Activated naive CD4-positive, alpha-beta T cell treated with anti-CD3 and anti-CD28 coated beads, Interleukin-2, amount 50 U/mL, for 72 hours (primary cell): ENCODE results near the gene ELMO3. TPM values are rescaled to one million over a fixed set of nuclear protein-coding genes. Genes with fewer than 3 reads are reported as not detected.

Experiments used
- ATAC-seq, 2 donors: fragments of 150-1000 bp; cut with Tn5 transposase; 2 replicates each; pipeline ENCODE4 v1.10.0; 2021; ENCODE audit warnings: mild to moderate bottlenecking in 2 of 2, moderate library complexity in 2 of 2
- DNase-seq, 2 donors: peaks; one replicate each; pipeline ENCODE4 v3.0.0; 2021 to 2022; ENCODE audit warnings: low spot score in 2 of 2
- H3K27ac Mint-ChIP-seq, 2 donors: one replicate each; pipeline ENCODE4 v1.8.0; 2022; ENCODE audit warnings: mild to moderate bottlenecking in 2 of 2, mixed read lengths in 2 of 2
- H3K36me3 Mint-ChIP-seq, 2 donors: one replicate each; pipeline ENCODE4 v1.8.0; 2022; ENCODE audit warnings: mixed read lengths in 2 of 2
- H3K9me3 Mint-ChIP-seq, 2 donors: one replicate each; pipeline ENCODE4 v1.8.0; 2022; ENCODE audit warnings: mixed read lengths in 2 of 2
- total RNA-seq, 2 donors: library from RNA; stranded (reverse); gene quantifications; one replicate each; pipeline ENCODE4 v1.2.3, GENCODE V29; 2022

The ELMO3 gene
- total RNA-seq, 2 donors from 2014 or later, result 4.0 to 7.0 TPM

- Mint-ChIP-seq H3K36me3 (peaks cover 19 to 29% of the 10 kb centered on the region in 2 donors), H3K27ac (peak overlapping the region; percentile 24 to 77), H3K9me3 (no peaks in the 10 kb centered on the region)
- DNase-seq (peak in 1 of 2 donors; percentile 94), ATAC-seq (peak; percentile 58 to 92)
Measured at GRCh38 chr16:67236563-67237395, 37.8 kb downstream of the ELMO3 start.

- H3K9me3 Mint-ChIP-seq, result no peaks in the 10 kb centered on the region
- H3K36me3 Mint-ChIP-seq, result peaks cover 19 to 29% of the 10 kb centered on the region in 2 donors
- ATAC-seq, result no peak
- peak overlapping the region in 1 of 2 donors; percentile 77 for H3K27ac Mint-ChIP-seq
- no peak for DNase-seq
Measured at GRCh38 chr16:67237396-67238277, 38.7 kb downstream of the ELMO3 start.

- H3K27ac Mint-ChIP-seq, result no peak overlapping the region
- no peaks in the 10 kb centered on the region for H3K9me3 Mint-ChIP-seq
- ATAC-seq (no peak), DNase-seq (no peak)
- peaks cover 19 to 28% of the 10 kb centered on the region in 2 donors for H3K36me3 Mint-ChIP-seq
Measured at GRCh38 chr16:67238278-67238575, 39.3 kb downstream of the ELMO3 start.

GRCh38 chr16:67238806-67239470 lies 40.0 kb downstream of the ELMO3 start:
- DNase-seq (no peak), ATAC-seq (no peak)
- Mint-ChIP-seq H3K27ac (no peak overlapping the region), H3K9me3 (no peaks in the 10 kb centered on the region), H3K36me3 (peaks cover 19 to 23% of the 10 kb centered on the region in 2 donors)

GRCh38 chr16:67240506-67240905 lies 41.6 kb downstream of the ELMO3 start:
- Mint-ChIP-seq H3K27ac (peak overlapping the region in 1 of 2 donors; percentile 60), H3K9me3 (no peaks in the 10 kb centered on the region), H3K36me3 (peaks cover 19 to 23% of the 10 kb centered on the region in 2 donors)
- DNase-seq (no peak), ATAC-seq (no peak)

GRCh38 chr16:67241008-67241900 lies 42.3 kb downstream of the ELMO3 start:
- peaks cover 15 to 18% of the 10 kb centered on the region in 2 donors for H3K36me3 Mint-ChIP-seq
- DNase-seq (no peak), ATAC-seq (no peak)
- H3K9me3 Mint-ChIP-seq, result no peaks in the 10 kb centered on the region
- peak overlapping the region; percentile 47 to 85 for H3K27ac Mint-ChIP-seq

- Mint-ChIP-seq H3K27ac (peak overlapping the region in 1 of 2 donors; percentile 93), H3K9me3 (no peaks in the 10 kb centered on the region), H3K36me3 (peaks cover 8% of the 10 kb centered on the region in 2 donors)
- ATAC-seq (no peak), DNase-seq (no peak)
Measured at GRCh38 chr16:67242138-67242730, 43.3 kb downstream of the ELMO3 start.

- no peak for DNase-seq
- no peak for ATAC-seq
- Mint-ChIP-seq H3K36me3 (peaks cover 5 to 7% of the 10 kb centered on the region in 2 donors), H3K9me3 (no peaks in the 10 kb centered on the region), H3K27ac (peak overlapping the region in 1 of 2 donors; percentile 80)
Measured at GRCh38 chr16:67243481-67243880, 44.5 kb downstream of the ELMO3 start.

- H3K27ac Mint-ChIP-seq, result peak overlapping the region; percentile 80 to 97
- no peaks in the 10 kb centered on the region for H3K9me3 Mint-ChIP-seq
- DNase-seq, result peak; percentile 73 to 91
- H3K36me3 Mint-ChIP-seq, result peaks cover 5 to 7% of the 10 kb centered on the region in 2 donors
- ATAC-seq, result peak; percentile 72 to 73
Measured at GRCh38 chr16:67244387-67245185, 45.7 kb downstream of the ELMO3 start.

GRCh38 chr16:67245186-67245585 lies 46.3 kb downstream of the ELMO3 start:
- ATAC-seq, result no peak
- H3K36me3 Mint-ChIP-seq, result peaks cover 5 to 7% of the 10 kb centered on the region in 2 donors
- no peak for DNase-seq
- H3K9me3 Mint-ChIP-seq, result no peaks in the 10 kb centered on the region
- peak overlapping the region; percentile 80 to 90 for H3K27ac Mint-ChIP-seq

GRCh38 chr16:67245674-67246080 lies 46.7 kb downstream of the ELMO3 start:
- peaks cover 5 to 7% of the 10 kb centered on the region in 2 donors for H3K36me3 Mint-ChIP-seq
- DNase-seq (no peak), ATAC-seq (no peak)

GRCh38 chr16:67246081-67246755 lies 47.3 kb downstream of the ELMO3 start:
- peak; percentile 21 to 48 for ATAC-seq
- H3K36me3 Mint-ChIP-seq, result peaks cover 5 to 7% of the 10 kb centered on the region in 2 donors
- peak; percentile 67 to 90 for DNase-seq
- H3K27ac Mint-ChIP-seq, result peak overlapping the region; percentile 22 to 91
- no peaks in the 10 kb centered on the region for H3K9me3 Mint-ChIP-seq

More at GRCh38 chr16:67245674-67246080, 46.7 kb downstream of the ELMO3 start:
- Mint-ChIP-seq H3K9me3 (no peaks in the 10 kb centered on the region), H3K27ac (peak overlapping the region; percentile 90 to 91)

GRCh38 chr16:67246756-67247191 lies 47.8 kb downstream of the ELMO3 start:
- ATAC-seq (peak; percentile 1 to 13), DNase-seq (peak in 1 of 2 donors; percentile 51)
- Mint-ChIP-seq H3K36me3 (peaks cover 5 to 7% of the 10 kb centered on the region in 2 donors), H3K9me3 (no peaks in the 10 kb centered on the region), H3K27ac (peak overlapping the region; percentile 60 to 91)
